H1 (cell line): ENCODE data around the gene RPUSD2. TPM values are rescaled to one million over a fixed set of nuclear protein-coding genes. Genes with fewer than 3 reads are reported as not detected.

Experiments used
- ASH2L ChIP-seq: fragments of 200-600, 300-600 bp; sonication (generic); IDR thresholded peaks from one replicate; pipeline ENCODE4 v1.7.1; 2017; ENCODE audit warnings: low read length
- BACH1 ChIP-seq: IDR thresholded peaks from 2 replicates; pipeline ENCODE4 v1.6.1; 2012; ENCODE audit warnings: low read length, improper control_type of control experiment
- BRCA1 ChIP-seq: IDR thresholded peaks from 2 replicates; pipeline ENCODE4 v1.6.1; 2012; ENCODE audit warnings: low read depth, low read length, improper control_type of control experiment
- EP300 ChIP-seq, 2 experiments: IDR thresholded peaks; 1 replicate in 1 of 2; 2 replicates in 1 of 2; pipeline ENCODE4 v1.6.1; 2011 to 2012; ENCODE audit warnings: low read depth in 2 of 2, low read length in 2 of 2, mild to moderate bottlenecking in 2 of 2, borderline replicate concordance in 1 of 2, inconsistent platforms in 1 of 2, moderate library complexity in 1 of 2
- GABPA ChIP-seq: IDR thresholded peaks from 2 replicates; pipeline ENCODE4 v1.6.1; 2011; ENCODE audit warnings: mild to moderate bottlenecking, low read length, moderate library complexity, borderline replicate concordance; ENCODE audit not compliant: insufficient read depth
- JUN ChIP-seq: IDR thresholded peaks from 2 replicates; pipeline ENCODE4 v1.6.1; 2011; ENCODE audit warnings: low read depth, mild to moderate bottlenecking, improper control_type of control experiment, low read length
- NRF1 ChIP-seq: IDR thresholded peaks from 2 replicates; pipeline ENCODE4 v1.6.1; 2011; ENCODE audit warnings: mild to moderate bottlenecking, low read depth, low read length, improper control_type of control experiment
- SP4 ChIP-seq: IDR thresholded peaks from 2 replicates; pipeline ENCODE4 v1.6.1; 2012; ENCODE audit warnings: low read length, inconsistent platforms
- TCF12 ChIP-seq: IDR thresholded peaks from 2 replicates; pipeline ENCODE4 v1.6.1; 2011; ENCODE audit warnings: low read depth, mild to moderate bottlenecking, low read length
- polyA plus RNA-seq, 7 experiments: library from polyadenylated mRNA; depleted of rRNA in 3 of 7; stranded (reverse) in 5 of 7; unstranded in 2 of 7; fragments of >200 nt in 5 of 7; fragments of 200-250 nt in 2 of 7; gene quantifications; 1 replicate in 5 of 7; 2 replicates in 1 of 7; 4 replicates in 1 of 7; pipeline versions ENCODE4 v1.2.1 to v1.2.3, GENCODE V29; 2011 to 2013; ENCODE audit warnings: missing spikeins in 2 of 7, mixed read lengths in 2 of 7
- total RNA-seq: library from RNA; stranded (reverse); fragmentation: NEBNext Ultra II Directional; extraction: Animal tissue kit (Norgen Biotek cat#: 25700); gene quantifications from 2 replicates; pipeline ENCODE4 v1.2.1, GENCODE V29; 2021
- TF ChIP-seq, protein P1 (sequence below): fragments of 300-600 bp; sonication (generic); IDR thresholded peaks from 2 replicates; pipeline ENCODE4 v1.7.1; 2012; ENCODE audit warnings: low read length, moderate library complexity, mild to moderate bottlenecking, inconsistent platforms; ENCODE audit not compliant: insufficient replicate concordance
- TF ChIP-seq, protein P2 (sequence below): IDR thresholded peaks from 2 replicates; pipeline ENCODE4 v1.6.1; 2012; ENCODE audit warnings: low read length, inconsistent platforms

RPUSD2 gene
- total and polyA plus RNA-seq, 2 of the 8 experiments (the other 6 are each of a cell fraction or from before 2014, with no cell fraction given): 14.5 to 28.5 TPM

DNA sequence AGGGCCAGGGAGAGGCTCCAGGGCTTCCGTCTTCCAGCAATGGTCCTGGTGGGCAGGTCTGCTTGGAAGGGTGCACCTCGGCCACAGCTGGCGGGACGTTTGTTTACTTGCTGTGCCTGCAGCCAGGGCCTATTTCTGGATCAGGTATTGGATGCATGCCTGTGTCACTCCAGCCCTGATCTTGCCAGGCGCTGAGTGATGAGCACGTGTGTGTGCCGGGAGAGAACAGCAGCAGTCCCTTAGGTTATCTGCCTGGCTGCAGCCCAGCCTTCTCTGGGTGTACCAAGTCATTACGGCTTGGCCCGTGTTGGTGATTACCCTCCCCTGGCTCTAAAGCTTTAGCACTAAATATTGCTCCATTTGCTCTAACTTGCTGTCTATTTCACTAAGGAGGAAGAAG lies 19.2 kb upstream of the RPUSD2 start (continued):
- TF ChIP-seq, protein P1, sequence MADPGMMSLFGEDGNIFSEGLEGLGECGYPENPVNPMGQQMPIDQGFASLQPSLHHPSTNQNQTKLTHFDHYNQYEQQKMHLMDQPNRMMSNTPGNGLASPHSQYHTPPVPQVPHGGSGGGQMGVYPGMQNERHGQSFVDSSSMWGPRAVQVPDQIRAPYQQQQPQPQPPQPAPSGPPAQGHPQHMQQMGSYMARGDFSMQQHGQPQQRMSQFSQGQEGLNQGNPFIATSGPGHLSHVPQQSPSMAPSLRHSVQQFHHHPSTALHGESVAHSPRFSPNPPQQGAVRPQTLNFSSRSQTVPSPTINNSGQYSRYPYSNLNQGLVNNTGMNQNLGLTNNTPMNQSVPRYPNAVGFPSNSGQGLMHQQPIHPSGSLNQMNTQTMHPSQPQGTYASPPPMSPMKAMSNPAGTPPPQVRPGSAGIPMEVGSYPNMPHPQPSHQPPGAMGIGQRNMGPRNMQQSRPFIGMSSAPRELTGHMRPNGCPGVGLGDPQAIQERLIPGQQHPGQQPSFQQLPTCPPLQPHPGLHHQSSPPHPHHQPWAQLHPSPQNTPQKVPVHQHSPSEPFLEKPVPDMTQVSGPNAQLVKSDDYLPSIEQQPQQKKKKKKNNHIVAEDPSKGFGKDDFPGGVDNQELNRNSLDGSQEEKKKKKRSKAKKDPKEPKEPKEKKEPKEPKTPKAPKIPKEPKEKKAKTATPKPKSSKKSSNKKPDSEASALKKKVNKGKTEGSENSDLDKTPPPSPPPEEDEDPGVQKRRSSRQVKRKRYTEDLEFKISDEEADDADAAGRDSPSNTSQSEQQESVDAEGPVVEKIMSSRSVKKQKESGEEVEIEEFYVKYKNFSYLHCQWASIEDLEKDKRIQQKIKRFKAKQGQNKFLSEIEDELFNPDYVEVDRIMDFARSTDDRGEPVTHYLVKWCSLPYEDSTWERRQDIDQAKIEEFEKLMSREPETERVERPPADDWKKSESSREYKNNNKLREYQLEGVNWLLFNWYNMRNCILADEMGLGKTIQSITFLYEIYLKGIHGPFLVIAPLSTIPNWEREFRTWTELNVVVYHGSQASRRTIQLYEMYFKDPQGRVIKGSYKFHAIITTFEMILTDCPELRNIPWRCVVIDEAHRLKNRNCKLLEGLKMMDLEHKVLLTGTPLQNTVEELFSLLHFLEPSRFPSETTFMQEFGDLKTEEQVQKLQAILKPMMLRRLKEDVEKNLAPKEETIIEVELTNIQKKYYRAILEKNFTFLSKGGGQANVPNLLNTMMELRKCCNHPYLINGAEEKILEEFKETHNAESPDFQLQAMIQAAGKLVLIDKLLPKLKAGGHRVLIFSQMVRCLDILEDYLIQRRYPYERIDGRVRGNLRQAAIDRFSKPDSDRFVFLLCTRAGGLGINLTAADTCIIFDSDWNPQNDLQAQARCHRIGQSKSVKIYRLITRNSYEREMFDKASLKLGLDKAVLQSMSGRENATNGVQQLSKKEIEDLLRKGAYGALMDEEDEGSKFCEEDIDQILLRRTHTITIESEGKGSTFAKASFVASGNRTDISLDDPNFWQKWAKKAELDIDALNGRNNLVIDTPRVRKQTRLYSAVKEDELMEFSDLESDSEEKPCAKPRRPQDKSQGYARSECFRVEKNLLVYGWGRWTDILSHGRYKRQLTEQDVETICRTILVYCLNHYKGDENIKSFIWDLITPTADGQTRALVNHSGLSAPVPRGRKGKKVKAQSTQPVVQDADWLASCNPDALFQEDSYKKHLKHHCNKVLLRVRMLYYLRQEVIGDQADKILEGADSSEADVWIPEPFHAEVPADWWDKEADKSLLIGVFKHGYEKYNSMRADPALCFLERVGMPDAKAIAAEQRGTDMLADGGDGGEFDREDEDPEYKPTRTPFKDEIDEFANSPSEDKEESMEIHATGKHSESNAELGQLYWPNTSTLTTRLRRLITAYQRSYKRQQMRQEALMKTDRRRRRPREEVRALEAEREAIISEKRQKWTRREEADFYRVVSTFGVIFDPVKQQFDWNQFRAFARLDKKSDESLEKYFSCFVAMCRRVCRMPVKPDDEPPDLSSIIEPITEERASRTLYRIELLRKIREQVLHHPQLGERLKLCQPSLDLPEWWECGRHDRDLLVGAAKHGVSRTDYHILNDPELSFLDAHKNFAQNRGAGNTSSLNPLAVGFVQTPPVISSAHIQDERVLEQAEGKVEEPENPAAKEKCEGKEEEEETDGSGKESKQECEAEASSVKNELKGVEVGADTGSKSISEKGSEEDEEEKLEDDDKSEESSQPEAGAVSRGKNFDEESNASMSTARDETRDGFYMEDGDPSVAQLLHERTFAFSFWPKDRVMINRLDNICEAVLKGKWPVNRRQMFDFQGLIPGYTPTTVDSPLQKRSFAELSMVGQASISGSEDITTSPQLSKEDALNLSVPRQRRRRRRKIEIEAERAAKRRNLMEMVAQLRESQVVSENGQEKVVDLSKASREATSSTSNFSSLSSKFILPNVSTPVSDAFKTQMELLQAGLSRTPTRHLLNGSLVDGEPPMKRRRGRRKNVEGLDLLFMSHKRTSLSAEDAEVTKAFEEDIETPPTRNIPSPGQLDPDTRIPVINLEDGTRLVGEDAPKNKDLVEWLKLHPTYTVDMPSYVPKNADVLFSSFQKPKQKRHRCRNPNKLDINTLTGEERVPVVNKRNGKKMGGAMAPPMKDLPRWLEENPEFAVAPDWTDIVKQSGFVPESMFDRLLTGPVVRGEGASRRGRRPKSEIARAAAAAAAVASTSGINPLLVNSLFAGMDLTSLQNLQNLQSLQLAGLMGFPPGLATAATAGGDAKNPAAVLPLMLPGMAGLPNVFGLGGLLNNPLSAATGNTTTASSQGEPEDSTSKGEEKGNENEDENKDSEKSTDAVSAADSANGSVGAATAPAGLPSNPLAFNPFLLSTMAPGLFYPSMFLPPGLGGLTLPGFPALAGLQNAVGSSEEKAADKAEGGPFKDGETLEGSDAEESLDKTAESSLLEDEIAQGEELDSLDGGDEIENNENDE: no peak
- no peak for TF ChIP-seq EP300 (IDR thresholded peaks at IDR 0.05; ENCODE audit: borderline replicate concordance in 1 of 2, low read depth in 2 of 2, low read length in 2 of 2)
- TF ChIP-seq, protein P2, sequence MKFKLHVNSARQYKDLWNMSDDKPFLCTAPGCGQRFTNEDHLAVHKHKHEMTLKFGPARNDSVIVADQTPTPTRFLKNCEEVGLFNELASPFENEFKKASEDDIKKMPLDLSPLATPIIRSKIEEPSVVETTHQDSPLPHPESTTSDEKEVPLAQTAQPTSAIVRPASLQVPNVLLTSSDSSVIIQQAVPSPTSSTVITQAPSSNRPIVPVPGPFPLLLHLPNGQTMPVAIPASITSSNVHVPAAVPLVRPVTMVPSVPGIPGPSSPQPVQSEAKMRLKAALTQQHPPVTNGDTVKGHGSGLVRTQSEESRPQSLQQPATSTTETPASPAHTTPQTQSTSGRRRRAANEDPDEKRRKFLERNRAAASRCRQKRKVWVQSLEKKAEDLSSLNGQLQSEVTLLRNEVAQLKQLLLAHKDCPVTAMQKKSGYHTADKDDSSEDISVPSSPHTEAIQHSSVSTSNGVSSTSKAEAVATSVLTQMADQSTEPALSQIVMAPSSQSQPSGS: no peak
- TF ChIP-seq SP4: no peak
- TF ChIP-seq BRCA1: no peak
- TF ChIP-seq JUN: no peak
- no peak for TF ChIP-seq TCF12
- no peak for TF ChIP-seq GABPA
- no peak for TF ChIP-seq NRF1
- TF ChIP-seq BACH1: no peak
- no peak for TF ChIP-seq ASH2L
